Neural progenitor cell (in vitro differentiated cells): ENCODE results near the gene AKAP8L.
"Not testable (repeated sequence)": the region's sequence is repeated elsewhere in the genome, so short reads cannot be mapped to it uniquely, and the experiment has no call there.

Experiments
- CTCF ChIP-seq: fragments of 200-600 bp; sonication (generic); IDR thresholded peaks from 2 replicates; pipeline ENCODE4 v1.5.1; 2017; ENCODE audit warnings: antibody characterized with exemption, mild to moderate bottlenecking
- EZH2 ChIP-seq: fragments of 200-600 bp; sonication (generic); IDR thresholded peaks from 2 replicates; pipeline ENCODE4 v1.6.1; 2017; ENCODE audit warnings: antibody characterized with exemption, mild to moderate bottlenecking, moderate library complexity
- EZH2phosphoT487 ChIP-seq: fragments of 200-600 bp; sonication (generic); IDR thresholded peaks from 2 replicates; pipeline ENCODE4 v1.6.1; 2017; ENCODE audit warnings: antibody characterized with exemption

GRCh38 chr19:15395251-15395650, 23.5 kb downstream of the AKAP8L start:
- not testable (repeated sequence) for TF ChIP-seq CTCF, EZH2, EZH2phosphoT487
